Measurements from ENCODE around the gene ELP4.

GRCh38 chr11:31722754-31723153, 213.2 kb downstream of the ELP4 start:
- no peak for TF ChIP-seq CTCF (conservative IDR thresholded peaks at IDR 0.05; ENCODE audit: low read depth in 2 of 2)
- no peak for TF ChIP-seq POLR2AphosphoS5 (IDR thresholded peaks at IDR 0.05; ENCODE audit: low read depth)
- TF ChIP-seq EZH2 (IDR thresholded peaks at IDR 0.05; ENCODE audit: low read depth, unreplicated experiment) = no peak
- TF ChIP-seq JUNB (IDR thresholded peaks at IDR 0.05; ENCODE audit: unreplicated experiment) = no peak
- no peak for TF ChIP-seq REST (IDR thresholded peaks at IDR 0.05; ENCODE audit: unreplicated experiment)
